Osteocyte (in vitro differentiated cells): ENCODE data around the gene NCLN. TPM values are rescaled to one million over a fixed set of nuclear protein-coding genes. Genes with fewer than 3 reads are reported as not detected.

Experiments used
- DNase-seq: peaks from one replicate; pipeline ENCODE4 v3.0.0; 2021; ENCODE audit warnings: mixed read lengths; ENCODE audit not compliant: unreplicated experiment; ENCODE audit errors: extremely low spot score
- H3K27ac Mint-ChIP-seq: one replicate; pipeline ENCODE4 v1.8.0; 2021; ENCODE audit warnings: mild to moderate bottlenecking, mixed read lengths; ENCODE audit not compliant: unreplicated experiment
- H3K27me3 Mint-ChIP-seq: one replicate; pipeline ENCODE4 v1.8.0; 2021; ENCODE audit warnings: mixed read lengths; ENCODE audit not compliant: unreplicated experiment
- H3K36me3 Mint-ChIP-seq: one replicate; pipeline ENCODE4 v1.8.0; 2021; ENCODE audit warnings: mixed read lengths; ENCODE audit not compliant: unreplicated experiment
- H3K4me1 Mint-ChIP-seq: one replicate; pipeline ENCODE4 v1.8.0; 2021; ENCODE audit warnings: mixed read lengths; ENCODE audit not compliant: unreplicated experiment
- H3K4me3 Mint-ChIP-seq: one replicate; pipeline ENCODE4 v1.8.0; 2021; ENCODE audit warnings: mild to moderate bottlenecking, moderate library complexity, mixed read lengths; ENCODE audit not compliant: unreplicated experiment
- H3K9me3 Mint-ChIP-seq: one replicate; pipeline ENCODE4 v1.8.0; 2021; ENCODE audit warnings: mixed read lengths; ENCODE audit not compliant: unreplicated experiment
- total RNA-seq: library from RNA; stranded (reverse); gene quantifications from 2 replicates; pipeline ENCODE4 v1.2.1, GENCODE V29; 2021
- TF ChIP-seq, protein P1 (sequence below): fragments of 200-600 bp; sonication (generic); IDR thresholded peaks from 2 replicates; pipeline ENCODE4 v1.5.0; 2021; ENCODE audit warnings: antibody characterized with exemption, mild to moderate bottlenecking, moderate library complexity

NCLN gene
- total RNA-seq, 1 donor from 2014 or later = 61.9 TPM

DNA sequence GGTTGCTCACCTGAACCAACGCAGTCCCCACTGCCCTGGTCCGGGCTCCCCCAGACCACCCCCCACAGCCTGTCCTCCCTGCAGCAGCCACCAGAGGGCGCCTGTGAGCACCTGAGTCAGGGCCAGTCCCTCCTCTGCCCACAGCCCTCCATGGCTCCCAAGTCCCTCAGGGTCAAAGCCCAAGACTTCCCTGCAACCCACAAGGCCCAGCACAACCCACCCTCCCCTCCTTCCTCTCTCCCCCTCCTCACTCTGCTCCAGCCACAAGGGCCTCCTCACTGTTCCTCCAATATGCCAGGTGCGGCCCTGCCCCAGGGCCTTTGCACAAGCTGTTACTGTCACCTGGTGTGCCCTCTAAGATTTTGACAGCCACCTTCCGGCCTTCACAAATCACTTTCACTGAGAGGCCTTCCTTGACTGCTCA is 39.0 kb upstream of the NCLN start:
- H3K27me3 Mint-ChIP-seq = no peaks in the 10 kb centered on the region
- H3K4me1 Mint-ChIP-seq = peaks cover 5% of the 10 kb centered on the region
- DNase-seq = no peak
- H3K9me3 Mint-ChIP-seq = no peaks in the 10 kb centered on the region
- no peak overlapping the region for H3K4me3 Mint-ChIP-seq
- TF ChIP-seq, protein P1, sequence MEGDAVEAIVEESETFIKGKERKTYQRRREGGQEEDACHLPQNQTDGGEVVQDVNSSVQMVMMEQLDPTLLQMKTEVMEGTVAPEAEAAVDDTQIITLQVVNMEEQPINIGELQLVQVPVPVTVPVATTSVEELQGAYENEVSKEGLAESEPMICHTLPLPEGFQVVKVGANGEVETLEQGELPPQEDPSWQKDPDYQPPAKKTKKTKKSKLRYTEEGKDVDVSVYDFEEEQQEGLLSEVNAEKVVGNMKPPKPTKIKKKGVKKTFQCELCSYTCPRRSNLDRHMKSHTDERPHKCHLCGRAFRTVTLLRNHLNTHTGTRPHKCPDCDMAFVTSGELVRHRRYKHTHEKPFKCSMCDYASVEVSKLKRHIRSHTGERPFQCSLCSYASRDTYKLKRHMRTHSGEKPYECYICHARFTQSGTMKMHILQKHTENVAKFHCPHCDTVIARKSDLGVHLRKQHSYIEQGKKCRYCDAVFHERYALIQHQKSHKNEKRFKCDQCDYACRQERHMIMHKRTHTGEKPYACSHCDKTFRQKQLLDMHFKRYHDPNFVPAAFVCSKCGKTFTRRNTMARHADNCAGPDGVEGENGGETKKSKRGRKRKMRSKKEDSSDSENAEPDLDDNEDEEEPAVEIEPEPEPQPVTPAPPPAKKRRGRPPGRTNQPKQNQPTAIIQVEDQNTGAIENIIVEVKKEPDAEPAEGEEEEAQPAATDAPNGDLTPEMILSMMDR = peak; percentile 65
- no peak overlapping the region for H3K27ac Mint-ChIP-seq
- no peaks in the 10 kb centered on the region for H3K36me3 Mint-ChIP-seq

DNA sequence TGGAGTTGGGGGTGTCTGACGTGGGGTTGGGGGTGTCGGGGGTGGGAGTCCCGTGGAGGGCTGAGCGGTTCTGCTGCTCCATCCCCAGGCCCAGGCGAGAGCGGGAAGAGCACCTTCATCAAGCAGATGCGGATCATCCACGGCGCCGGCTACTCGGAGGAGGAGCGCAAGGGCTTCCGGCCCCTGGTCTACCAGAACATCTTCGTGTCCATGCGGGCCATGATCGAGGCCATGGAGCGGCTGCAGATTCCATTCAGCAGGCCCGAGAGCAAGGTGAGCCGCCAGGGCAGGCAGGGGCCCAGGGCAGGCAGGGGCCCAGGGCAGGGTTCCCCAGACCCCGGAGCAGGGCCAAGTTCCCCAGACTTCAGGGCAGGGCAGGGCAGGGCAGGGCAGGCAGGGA is 37.2 kb upstream of the NCLN start:
- H3K36me3 Mint-ChIP-seq = no peaks in the 10 kb centered on the region

DNA sequence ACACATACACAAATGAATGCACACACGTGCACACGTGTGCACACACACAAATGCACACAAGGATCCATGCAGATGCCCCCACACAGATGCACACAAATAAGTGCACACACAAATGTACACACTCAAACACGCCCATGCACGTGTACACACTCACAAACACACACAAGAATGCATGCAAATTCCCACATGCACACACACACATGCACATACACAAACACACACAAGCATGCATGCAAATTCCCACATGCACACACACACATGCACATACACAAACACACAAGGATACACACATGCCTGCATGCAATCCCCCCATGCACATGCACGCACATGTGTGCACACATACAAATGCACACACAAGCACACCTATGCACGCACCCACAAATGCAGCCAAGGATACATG is 36.6 kb upstream of the NCLN start:
- H3K27ac Mint-ChIP-seq = no peak overlapping the region
- no peaks in the 10 kb centered on the region for H3K9me3 Mint-ChIP-seq
- H3K36me3 Mint-ChIP-seq = no peaks in the 10 kb centered on the region
- no peaks in the 10 kb centered on the region for H3K27me3 Mint-ChIP-seq
- H3K4me3 Mint-ChIP-seq = no peak overlapping the region
- TF ChIP-seq, protein P1 = no peak
- DNase-seq = no peak
- no peaks in the 10 kb centered on the region for H3K4me1 Mint-ChIP-seq

More for the DNA sequence above, 37.2 kb upstream of the NCLN start:
- Mint-ChIP-seq H3K4me3 (no peak overlapping the region), H3K27me3 (no peaks in the 10 kb centered on the region), H3K9me3 (no peaks in the 10 kb centered on the region), H3K4me1 (no peaks in the 10 kb centered on the region), H3K27ac (no peak overlapping the region)
- TF ChIP-seq, protein P1 = no peak
- no peak for DNase-seq

DNA sequence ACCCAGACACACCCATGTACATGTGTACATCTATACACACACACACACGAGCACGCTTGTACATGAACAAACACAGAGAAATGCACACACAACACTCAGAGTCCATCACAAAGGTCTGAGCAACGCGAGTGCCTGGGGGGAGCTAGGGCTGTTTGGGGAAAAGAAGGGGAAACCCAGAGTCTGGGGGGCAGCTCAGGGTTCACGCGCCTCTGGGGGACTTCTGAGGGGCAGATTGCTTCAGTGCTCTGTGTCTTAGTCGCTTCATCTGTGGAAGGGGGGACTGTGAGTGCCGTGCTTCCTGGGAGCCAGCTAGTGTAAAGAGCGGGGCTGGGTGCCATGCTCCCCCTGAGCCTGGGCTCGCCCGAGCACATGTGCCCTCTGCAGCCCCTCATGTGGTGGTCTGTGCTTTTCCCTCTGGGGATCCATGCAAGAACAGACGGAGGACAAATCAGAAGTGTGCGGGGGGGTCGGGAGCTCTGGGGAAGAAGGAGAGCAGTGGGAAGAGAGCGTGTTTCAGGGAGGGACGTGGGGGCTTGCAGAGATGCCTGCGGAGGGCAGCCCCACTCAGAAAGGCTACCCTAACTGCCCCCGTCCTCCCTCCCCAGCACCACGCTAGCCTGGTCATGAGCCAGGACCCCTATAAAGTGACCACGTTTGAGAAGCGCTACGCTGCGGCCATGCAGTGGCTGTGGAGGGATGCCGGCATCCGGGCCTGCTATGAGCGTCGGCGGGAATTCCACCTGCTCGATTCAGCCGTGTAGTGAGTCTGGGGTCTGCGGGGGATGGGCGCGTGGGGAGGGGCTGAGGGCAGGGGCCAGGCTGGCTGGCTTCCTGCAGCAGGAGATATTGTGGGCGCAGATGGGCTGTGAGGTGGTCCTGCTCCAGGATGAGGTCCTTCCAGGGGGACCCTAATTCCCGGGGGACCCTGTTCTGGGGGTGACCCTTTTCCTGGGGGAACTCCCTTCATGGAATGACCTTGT is 35.9 kb upstream of the NCLN start:
- H3K36me3 Mint-ChIP-seq = no peaks in the 10 kb centered on the region
- peaks cover 2% of the 10 kb centered on the region for H3K4me1 Mint-ChIP-seq
- TF ChIP-seq, protein P1 = no peak
- no peak overlapping the region for H3K27ac Mint-ChIP-seq
- H3K9me3 Mint-ChIP-seq = no peaks in the 10 kb centered on the region
- no peak for DNase-seq
- no peak overlapping the region for H3K4me3 Mint-ChIP-seq
- no peaks in the 10 kb centered on the region for H3K27me3 Mint-ChIP-seq

DNA sequence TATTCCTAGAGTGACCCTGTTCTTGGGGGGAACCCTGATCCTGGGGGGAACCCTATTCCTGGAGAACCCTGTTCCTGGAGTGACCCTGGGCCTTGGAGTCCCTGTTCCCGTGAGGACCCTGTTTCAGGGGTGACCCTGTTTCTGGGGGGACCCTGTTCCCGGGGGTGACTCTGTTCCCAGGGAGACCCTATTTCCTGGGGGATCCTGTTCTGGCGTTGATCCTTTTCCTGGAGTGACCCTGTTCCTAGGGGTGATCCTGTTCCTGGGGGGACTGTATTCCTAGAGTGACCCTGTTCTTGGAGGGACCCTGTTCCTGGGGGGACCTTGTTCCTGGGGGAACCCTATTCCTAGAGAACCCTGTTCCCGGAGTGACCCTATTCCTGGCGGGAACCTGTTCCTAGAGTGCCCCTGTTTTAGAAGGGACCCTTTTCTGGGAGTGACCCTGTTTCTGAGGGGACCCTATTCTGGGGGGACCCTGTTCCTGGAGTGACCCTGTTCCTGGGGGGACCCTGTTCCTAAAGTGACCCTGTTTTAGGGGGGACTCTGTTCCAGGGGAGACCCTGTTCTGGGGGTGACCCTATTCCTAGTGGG is 34.9 kb upstream of the NCLN start:
- Mint-ChIP-seq H3K27me3 (no peaks in the 10 kb centered on the region), H3K4me1 (peaks cover 5% of the 10 kb centered on the region), H3K9me3 (no peaks in the 10 kb centered on the region), H3K27ac (no peak overlapping the region), H3K4me3 (no peak overlapping the region), H3K36me3 (no peaks in the 10 kb centered on the region)
- TF ChIP-seq, protein P1 = no peak
- DNase-seq = no peak
